Stimulated activated CD8-positive, alpha-beta memory T cell treated with anti-CD3 and anti-CD28 coated beads, Interleukin-2, amount 100 ng/mL, for 1 hour (primary cell): Measurements from ENCODE around the gene COQ4.

Experiments used
- DNase-seq, 2 donors: peaks; one replicate each; pipeline ENCODE4 v3.0.0-alpha.2; 2020; ENCODE audit warnings: low read depth in 2 of 2

The COQ4 gene

GRCh38 chr9:128372784-128373183 is 50.1 kb downstream of the COQ4 start:
- DNase-seq, result no peak

- DNase-seq, result no peak
These were observed 51.6 kb downstream of the COQ4 start for GRCh38 chr9:128374221-128374675.

- no peak for DNase-seq
These were observed 53.2 kb downstream of the COQ4 start for GRCh38 chr9:128375865-128376264.

- no peak for DNase-seq
These were observed 59.6 kb downstream of the COQ4 start for GRCh38 chr9:128382261-128382660.

- DNase-seq, result no peak
These were observed 60.5 kb downstream of the COQ4 start for GRCh38 chr9:128383007-128383753.
